Activated naive CD4-positive, alpha-beta T cell treated with anti-CD3 and anti-CD28 coated beads, Interleukin-2, amount 50 U/mL, for 16 hours (primary cell): ENCODE data around the gene OR2AG2.

Experiments
- DNase-seq: peaks from one replicate; pipeline ENCODE4 v3.0.0-alpha.2; 2020

Gene OR2AG2

GRCh38 chr11:6738590-6738989 is 33.2 kb downstream of the OR2AG2 start:
- DNase-seq: no peak

- DNase-seq: peak; percentile 63
Measured at GRCh38 chr11:6737872-6738466, 33.8 kb downstream of the OR2AG2 start.

- no peak for DNase-seq
Measured at GRCh38 chr11:6736495-6737121, 35.2 kb downstream of the OR2AG2 start.

- DNase-seq: no peak
Measured at GRCh38 chr11:6735306-6735705, 36.5 kb downstream of the OR2AG2 start.

GRCh38 chr11:6734616-6735015 is 37.2 kb downstream of the OR2AG2 start:
- peak; percentile 17 for DNase-seq

GRCh38 chr11:6733326-6734275 is 38.2 kb downstream of the OR2AG2 start:
- DNase-seq: no peak

- no peak for DNase-seq
Measured at GRCh38 chr11:6727971-6728760, 43.6 kb downstream of the OR2AG2 start.

GRCh38 chr11:6725386-6725896 is 46.3 kb downstream of the OR2AG2 start:
- no peak for DNase-seq

- DNase-seq: no peak
Measured at GRCh38 chr11:6724013-6724412, 47.8 kb downstream of the OR2AG2 start.

GRCh38 chr11:6721343-6721742 is 50.4 kb downstream of the OR2AG2 start:
- no peak for DNase-seq

GRCh38 chr11:6719576-6719975 is 52.2 kb downstream of the OR2AG2 start:
- no peak for DNase-seq

GRCh38 chr11:6717426-6717825 is 54.4 kb downstream of the OR2AG2 start:
- DNase-seq: no peak
